GM12872 (cell line): ENCODE measurements around the gene PPP1R7.
A peak's percentile ranks its signal among the peaks of the same experiment; 100 is the strongest.

ENCODE experiments used
- CTCF ChIP-seq: IDR thresholded peaks from 3 replicates; pipeline ENCODE4 v1.5.1; 2011; ENCODE audit warnings: low read depth, mild to moderate bottlenecking, low read length, moderate library complexity; ENCODE audit not compliant: insufficient read depth

Gene PPP1R7, protein sequence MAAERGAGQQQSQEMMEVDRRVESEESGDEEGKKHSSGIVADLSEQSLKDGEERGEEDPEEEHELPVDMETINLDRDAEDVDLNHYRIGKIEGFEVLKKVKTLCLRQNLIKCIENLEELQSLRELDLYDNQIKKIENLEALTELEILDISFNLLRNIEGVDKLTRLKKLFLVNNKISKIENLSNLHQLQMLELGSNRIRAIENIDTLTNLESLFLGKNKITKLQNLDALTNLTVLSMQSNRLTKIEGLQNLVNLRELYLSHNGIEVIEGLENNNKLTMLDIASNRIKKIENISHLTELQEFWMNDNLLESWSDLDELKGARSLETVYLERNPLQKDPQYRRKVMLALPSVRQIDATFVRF

DNA sequence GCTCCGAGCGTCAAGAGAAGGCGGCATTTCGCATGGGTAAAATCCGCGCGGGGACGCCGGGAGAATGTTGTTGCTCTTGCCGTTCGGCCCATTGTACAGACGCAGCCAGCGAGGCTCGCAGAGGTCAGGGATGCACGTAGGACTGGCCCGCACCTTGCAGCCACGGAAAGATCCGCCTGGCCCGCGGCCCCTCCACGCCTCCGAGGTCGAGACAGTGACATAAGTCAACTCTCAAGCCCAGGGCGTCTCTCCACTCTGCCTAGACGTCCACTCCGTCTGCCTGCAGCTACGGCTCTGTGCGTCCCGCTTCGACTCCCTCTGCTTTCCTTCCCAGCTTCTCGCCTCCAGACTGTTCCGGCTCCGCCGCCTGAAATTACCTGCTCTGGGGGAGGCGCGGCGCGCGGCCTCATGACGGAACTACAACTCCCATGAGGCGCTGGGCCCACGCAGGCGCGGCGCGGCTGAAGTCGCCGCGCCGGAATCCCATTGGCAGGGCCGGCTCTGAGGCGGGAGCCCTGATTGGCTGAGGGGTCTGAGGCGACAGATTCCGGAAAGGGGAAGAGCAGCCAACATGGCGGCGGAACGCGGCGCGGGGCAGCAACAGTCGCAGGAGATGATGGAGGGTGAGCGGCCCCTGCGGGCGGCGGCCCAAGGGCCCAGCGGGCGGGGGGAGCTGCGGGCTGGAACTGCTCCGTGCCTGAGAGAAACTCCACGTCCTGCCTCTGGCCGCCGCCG is at the start of gene PPP1R7:
TSS of gene PPP1R7 (plus strand) at position 543 of the 735 bp plus-strand sequence. CDS start at position 572, 29 bp downstream.
- TF ChIP-seq CTCF = peak; percentile 36; the same call in 1 of the 3 replicates

DNA sequence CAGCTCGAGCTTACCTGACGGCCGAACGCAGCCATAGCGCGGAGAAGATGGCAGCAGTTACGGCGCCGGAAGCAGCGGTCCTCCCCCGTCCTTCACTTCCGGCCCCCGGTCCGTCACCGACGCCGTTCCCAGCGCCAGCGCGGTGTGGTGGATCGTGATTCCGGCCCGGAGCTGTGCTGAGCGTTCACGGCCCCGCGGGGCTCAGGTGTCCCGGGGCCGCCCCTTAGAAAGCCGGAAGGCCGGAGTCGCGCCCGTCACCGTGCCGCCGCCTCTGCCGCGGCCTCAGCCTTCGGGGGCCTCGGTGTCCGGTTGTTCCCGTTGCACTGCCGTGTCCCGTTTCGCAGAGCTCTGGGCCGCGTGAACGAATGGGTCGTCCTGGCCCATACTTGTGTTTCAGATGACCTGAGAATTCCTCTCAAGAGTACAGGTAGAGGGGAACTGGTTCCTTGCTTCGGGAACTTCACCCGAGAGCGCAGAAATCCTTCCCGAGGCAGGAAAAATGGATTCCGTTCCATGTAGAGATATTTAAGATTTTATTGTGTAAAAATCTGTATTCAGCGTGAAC is 47.9 kb upstream of the PPP1R7 start, which contains the start of gene MTERF4:
TSS of gene MTERF4 (minus strand) at position 49 of the 565 bp plus-strand sequence. CDS start at position 35, 14 bp downstream.
- no peak for TF ChIP-seq CTCF

- TF ChIP-seq CTCF = no peak
Observed at GRCh38 chr2:241103176-241103595, 47.1 kb upstream of the PPP1R7 start.

- no peak for TF ChIP-seq CTCF
Observed at GRCh38 chr2:241105641-241106040, 44.6 kb upstream of the PPP1R7 start.

- TF ChIP-seq CTCF = no peak
Observed at GRCh38 chr2:241107031-241107783, 43.1 kb upstream of the PPP1R7 start.

DNA sequence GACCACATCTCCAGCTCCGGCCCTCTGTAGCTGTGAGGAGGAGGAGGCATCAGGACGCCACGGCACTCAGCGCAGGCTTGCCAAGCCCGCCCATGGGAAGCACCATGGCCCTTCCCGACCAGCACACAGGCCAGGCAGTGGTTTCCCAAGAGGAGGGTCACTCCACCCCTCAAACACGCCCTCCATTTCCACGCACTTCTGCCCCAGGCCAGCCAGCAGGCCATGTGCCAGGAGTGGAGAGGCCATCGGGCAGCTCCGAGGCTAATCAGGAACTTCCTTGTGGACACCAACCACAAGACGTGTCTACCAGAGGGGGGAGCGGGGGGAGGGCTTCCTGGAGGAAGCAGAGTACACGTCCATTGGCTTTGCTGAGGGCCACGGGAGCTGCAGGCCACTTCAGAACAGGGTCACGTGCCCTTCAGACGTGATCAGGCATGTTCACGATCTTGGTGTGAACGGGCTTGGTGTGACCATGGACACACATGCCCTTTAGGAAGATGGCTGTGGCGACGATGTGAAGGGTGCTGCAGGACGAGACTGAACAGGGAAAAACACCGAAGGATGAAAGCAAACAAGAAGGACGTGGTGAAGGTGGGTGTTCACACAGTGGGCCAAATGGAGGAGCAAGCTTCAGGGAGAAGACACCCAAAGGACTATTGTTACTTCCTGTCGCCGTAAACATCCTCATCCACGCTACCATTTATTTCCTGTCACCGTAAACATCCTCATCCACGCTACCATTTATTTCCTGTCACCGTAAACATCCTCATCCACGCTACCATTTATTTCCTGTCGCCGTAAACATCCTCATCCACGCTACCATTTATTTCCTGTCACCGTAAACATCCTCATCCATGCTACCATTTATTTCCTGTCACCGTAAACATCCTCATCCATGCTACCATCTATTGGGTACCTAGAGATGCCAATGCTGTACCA is 41.7 kb upstream of the PPP1R7 start:
- TF ChIP-seq CTCF = no peak
